Measurements from ENCODE around the gene CCDC148.

- TF ChIP-seq CTCF (IDR thresholded peaks at IDR 0.05; ENCODE audit: low read length) = no peak
- no peak for TF ChIP-seq EZH2 (IDR thresholded peaks at IDR 0.05; ENCODE audit: borderline replicate concordance, low read length)
Observed at GRCh38 chr2:158124896-158125295, 331.7 kb downstream of the CCDC148 start.
